HG03469 (cell line): ENCODE results near the gene LTB4R.
"Not testable (repeated sequence)": the region's sequence is repeated elsewhere in the genome, so short reads cannot be mapped to it uniquely, and the experiment has no call there.

Experiments
- ATAC-seq: cut with Tn5 transposase; IDR thresholded peaks from one replicate; pipeline ENCODE4 v1.9.1; 2021; ENCODE audit warnings: mild to moderate bottlenecking, moderate library complexity, moderate number of reproducible peaks; ENCODE audit not compliant: unreplicated experiment

LTB4R gene

DNA sequence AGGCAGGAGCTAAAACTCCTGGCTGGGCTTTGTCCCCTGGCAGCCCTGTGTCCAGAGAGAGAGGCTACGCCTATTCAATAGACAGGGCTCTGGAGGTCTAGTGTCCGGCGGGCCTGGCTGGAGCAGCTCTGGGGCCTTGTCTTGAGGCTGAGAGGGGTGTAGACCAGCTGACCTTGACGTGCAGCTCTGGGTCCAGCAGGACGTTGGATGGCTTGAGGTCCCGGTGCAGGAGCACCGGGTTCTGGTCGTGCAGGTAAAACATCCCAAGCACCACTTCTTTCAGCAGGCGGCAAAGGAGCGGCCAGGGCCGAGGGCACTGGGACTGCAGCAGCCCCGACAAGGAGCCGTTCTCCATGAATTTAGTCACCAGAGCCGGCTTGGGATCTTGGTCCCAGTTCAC, 27.5 kb downstream of the LTB4R start:
- ATAC-seq: no peak

DNA sequence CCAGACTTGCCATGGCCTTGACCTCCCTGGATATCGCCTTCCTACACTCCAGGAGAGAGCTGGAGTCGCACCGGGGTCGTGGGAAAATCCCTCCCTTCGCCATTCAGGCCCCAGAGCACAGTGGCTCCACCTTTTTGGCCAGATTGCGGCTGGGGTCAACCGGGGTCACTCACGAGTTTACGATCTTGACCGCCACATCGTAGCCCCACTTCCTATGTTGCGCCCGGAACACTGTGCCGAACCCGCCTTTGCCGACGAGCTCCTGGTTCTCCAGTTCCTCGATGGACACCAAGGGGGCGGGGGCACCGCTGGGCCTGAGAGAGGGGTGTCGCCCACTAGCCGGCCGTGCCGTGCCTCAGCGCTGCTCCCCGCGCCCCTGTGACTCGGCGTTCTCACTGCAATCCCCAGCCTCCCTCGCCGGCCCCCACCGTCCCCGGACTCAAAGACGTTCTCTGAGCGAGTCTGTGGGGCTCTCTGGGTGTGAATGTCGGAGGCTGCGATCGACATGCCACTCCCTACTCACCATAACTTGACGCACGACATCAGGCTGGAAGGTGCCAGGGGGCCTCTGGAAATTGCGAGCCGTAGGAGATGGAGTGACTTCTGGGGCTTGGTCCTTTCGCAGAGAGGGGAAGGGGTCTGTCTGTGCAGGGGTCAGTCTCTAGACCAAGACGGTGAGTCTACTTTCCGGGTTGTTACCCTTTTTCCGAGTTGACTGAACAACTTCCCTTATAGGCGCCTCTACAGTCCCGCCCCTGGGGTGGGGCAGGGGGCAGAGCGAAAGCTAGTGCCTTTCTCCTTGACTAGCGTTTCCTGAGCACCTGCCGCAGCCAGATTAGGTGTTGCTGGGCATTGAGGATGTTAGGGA, 28.2 kb downstream of the LTB4R start, which contains the start of gene RIPK3:
RIPK3 (minus strand) TSS at position 708 of the 868 bp plus-strand sequence; CDS start at position 543, 165 bp downstream.
- peak; percentile 76 for ATAC-seq

DNA sequence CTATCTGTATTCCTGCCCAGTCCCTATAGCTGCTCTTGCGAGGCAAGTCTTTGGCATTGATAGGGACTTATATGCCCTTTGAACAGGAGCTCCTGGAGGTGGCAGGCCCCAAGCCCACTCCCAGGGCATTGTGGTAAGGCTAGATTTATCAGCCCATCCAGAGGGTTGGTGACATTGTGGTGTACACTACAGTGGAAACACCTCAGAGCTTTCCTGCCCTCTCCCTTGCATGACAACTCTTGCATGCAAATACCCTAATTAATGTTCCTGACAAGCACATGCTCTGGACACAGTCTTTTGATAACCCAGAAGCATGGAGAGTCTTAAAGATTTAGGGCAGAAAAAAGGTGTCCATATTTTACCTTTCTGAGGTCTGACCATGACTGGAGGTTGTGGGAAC, 29.3 kb downstream of the LTB4R start:
- ATAC-seq: no peak

DNA sequence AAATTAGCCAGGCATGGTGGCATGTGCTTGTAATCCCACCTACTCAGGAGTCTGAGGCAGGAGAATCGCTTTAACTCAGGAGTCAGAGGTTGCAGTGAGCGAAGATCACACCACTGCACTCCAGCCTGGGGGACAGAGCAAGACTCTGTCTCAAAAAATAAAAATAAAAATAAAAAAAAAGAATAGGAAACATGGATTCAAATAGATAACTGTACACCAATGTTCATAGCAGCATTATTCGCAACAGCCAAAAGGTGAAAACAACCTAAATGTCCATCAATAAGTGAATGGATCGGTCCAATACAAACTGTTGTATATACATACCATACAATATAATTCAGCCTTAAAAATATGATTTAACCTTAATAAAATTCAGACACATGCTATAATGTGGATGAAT, 31.6 kb downstream of the LTB4R start:
- ATAC-seq: no peak

DNA sequence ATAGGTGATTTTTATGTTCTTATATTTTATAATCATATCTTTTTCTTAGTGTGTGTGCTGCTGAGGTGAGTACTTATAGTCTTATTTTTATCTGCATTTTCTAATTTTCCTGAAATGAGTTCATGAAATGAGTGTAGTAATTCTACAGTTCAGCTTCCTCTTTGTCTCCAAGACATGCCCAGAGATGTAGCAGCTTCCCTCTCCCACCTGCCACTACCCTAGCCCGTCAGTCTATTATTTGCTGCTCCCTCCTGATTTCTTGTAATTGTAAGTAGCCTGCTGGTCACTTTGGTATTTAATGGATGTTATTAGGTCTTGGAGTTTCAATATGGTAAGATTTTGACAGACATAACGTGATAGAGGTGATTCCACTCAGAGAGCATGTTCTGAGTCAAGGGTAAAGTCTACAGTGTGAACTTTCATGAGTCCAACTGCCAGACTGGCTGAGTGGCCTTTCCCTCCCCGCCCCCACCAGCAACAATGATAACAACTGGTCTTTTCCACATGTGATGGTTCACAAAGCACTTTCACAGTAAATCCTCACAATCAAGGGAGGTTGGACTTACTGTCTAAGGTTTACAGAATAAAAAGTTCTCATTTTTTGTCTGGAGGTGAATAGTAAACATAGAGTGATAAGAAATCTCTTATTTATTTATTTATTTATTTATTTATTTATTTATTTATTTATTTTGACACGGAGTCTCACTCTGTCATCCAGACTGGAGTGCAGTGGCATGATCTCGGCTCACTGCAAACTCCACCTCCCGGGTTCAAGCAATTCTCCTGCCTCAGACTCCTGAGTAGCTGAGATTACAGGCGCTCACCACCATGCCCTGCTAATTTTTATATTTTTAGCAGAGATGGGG, 32.7 kb downstream of the LTB4R start:
- ATAC-seq: no peak

DNA sequence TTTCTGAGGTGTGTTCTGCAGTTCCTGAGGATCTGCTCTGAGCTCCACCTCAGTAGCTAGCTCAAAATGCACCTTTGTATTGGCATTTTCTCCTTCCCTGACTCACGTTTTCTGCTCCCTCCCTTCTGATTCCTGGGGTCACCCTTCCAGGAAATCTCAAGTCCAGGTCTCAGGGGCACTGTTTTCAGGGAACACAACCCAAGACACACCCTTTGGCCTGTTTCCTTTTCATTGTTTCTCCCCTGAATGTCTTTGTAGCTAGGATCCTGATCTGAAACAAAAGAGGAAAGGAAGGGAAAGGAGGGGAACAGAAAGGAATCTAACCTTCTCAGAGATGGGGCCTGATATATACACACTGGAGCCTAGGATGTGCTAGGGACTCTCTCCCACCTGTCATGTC, 35.8 kb downstream of the LTB4R start:
- no peak for ATAC-seq

DNA sequence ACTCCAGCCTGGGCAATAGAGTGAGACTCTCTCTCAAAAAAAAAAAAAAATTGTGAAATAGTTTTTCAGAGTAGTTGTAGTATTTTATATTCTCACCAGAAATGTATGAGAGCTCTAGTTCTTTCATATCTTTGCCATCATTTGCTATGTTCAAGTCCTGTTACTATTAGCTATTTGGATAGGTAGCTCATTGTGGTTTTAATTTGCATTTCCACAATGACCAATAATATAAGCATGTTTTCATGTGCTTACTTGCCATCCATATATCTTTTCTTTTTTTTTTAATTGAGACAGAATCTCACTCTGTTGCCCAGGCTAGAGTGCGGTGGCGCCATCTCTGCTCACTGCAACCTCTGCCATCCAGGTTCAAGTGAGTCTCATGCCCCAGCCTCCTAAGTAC, 36.9 kb downstream of the LTB4R start:
- ATAC-seq: no peak

DNA sequence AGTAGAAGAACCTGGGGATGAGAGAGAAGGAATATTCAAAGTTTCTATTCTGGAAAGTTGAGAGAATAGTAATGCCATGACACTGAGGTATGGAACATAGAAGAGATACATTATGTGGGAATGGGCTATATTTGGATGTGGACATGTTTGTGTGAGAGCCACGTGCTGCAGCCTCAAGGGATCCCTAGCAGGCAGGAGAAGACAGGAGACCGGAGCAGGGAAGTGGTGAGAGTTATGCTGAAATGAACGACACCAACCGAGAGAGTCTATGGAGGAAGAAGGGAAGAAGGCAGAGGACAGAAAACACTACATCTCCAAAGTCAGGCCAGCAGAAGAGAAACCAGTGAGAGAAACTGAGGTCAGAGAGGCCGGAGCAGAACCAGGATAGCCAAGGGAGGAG, 38.4 kb downstream of the LTB4R start:
- no peak for ATAC-seq

DNA sequence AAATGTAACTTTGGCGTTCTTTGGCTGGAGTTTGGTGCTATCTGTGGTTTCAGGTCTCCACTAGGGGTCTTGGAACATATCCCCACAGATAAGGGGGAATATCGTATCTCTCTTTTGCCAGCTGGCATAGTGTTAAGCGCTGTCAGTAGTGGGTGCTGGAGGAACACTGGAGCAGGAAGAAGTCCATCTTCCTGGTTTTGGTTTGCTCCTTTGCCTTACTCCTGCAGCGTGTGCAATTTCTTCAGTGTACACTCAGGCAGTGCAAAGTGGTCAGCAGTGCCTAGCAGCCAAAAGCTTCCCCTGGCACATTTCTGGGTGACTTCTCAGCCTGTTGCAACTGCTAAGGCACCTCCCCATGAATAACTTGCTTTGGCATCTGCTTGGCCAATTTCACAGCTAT, 40.2 kb downstream of the LTB4R start:
- no peak for ATAC-seq

DNA sequence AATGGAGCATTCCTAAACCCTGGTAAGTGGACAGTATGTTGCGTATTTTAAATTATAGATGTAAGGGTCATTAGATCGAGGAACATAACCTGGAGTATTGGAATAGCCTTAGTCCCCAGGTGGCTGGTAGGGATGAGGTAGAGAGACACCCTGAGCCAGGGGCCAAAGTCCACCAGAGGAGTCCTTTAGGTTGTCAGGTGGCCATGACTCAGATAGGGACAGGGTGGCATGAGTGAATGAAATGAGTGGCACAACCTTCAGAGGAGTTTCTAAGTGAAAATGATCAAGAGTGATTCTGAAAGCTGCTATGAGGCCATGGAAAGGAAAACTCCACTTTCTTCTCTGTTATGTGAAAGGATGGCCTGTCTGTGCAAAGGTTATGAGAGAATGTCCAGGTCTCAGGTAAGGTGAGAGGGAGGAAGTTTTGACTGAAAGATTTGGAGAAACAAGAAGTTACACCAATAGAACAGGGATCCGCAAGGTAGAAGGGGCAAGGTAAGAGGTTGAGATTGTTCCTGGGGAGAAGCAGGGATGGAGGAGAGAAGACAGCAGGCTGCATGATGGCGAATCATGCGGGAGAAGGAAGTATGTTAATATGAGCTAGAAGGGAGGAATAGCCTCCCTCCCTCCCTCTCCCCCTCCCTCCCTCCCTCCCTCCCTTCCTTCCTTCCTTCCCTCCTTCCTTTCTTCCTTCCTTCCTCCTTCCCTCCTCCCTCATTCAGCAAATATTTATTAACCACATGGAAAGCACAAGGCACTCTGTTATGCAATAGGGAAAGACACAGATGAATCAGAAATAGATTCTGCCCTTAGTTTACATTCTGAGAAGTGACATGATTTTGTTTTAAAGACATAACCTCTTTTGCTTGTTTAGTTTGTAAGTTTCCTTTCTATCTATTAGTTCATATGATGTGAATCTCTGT, 42.5 kb downstream of the LTB4R start:
- ATAC-seq: no peak

DNA sequence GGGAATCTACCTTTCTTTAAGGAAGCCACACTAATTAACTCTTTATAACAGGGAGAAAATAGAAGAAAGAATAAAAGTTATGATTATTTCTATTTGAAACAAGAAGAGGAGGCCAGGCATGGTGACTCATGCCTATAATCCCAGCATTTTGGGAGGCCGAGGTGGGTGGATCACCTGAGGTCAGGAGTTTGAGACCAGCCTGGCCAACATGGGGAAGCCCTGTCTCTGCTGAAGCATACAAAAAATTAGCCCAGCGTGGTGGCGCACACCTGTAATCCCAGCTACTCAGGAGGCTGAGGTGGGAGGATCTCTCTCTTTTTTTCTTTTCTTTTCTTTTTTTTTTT, 43.2 kb downstream of the LTB4R start:
- ATAC-seq: not testable (repeated sequence)

DNA sequence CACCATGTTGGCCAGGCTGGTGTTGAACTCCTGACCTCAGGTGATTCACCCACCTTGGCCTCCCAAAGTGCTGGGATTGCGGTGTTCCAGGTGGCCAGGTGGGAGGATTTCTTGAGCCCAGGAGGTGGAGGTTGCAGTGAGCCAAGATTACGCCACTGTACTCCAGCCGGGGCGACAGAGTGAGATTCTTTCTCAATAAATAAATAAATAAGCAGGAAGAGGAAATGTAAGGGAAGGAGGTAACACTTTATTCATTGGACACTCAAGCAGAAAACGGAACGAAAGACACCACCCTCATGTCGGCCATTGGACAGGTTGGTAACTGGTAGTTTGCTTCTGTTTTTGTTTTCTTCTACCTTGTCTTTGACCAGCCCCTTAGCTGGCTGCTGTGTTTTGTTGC, 43.7 kb downstream of the LTB4R start:
- no peak for ATAC-seq

DNA sequence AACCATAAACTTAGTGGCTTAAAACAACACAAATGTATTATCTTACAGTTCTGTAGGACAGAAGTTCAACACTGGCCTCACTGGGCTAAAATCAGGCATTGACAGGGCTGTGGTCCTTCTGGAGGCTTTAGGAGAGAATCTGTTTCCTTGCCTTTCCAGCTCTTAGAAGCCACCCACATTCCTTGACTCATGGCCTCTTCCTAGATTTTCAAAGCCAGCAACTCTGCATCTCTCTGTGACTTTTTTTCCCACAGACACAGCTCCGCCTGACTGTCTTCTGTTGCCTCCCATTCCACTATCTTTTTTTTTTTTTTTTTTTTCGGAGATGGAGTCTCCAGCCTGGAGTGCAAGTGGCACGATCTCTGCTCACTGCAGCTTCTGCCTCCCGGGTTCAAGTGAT, 44.9 kb downstream of the LTB4R start:
- no peak for ATAC-seq

DNA sequence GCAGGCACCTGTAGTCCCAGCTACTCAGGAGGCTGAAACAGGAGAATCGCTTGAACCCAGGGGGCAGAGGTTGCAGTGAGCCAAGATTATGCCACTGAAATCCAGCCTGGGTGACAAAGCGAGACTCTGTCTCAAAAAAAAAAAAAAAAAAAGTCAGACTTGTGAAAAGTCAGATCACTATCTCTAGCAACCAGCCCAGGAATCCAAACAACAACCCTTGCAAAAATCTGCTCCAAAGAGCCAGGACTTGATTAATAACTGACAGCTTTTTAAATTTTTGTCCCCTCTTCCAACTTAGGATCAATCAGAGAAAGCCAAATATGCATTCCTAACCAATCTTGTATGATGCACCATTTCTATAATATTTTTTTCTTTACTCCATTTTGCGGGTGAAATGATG, 49.0 kb downstream of the LTB4R start:
- ATAC-seq: no peak

DNA sequence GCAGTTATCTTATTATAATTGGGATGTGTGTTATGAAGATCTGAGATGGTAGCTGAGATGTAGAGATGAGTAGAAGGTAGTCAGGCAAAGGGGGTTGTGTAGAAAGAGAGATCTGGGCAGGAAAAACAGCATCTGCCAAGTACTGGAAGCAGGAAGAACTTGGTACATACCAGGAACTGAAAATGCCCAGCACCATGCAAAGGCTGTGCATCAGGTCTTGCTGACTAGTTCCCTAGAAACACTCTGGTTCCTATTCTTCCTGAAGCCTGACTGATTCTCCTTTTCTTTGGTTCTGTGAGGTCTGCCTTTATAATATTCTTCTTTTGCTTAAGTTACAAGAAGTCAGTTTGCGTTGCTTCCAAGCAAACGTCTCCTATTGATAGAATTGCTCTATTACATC, 50.0 kb downstream of the LTB4R start:
- no peak for ATAC-seq

DNA sequence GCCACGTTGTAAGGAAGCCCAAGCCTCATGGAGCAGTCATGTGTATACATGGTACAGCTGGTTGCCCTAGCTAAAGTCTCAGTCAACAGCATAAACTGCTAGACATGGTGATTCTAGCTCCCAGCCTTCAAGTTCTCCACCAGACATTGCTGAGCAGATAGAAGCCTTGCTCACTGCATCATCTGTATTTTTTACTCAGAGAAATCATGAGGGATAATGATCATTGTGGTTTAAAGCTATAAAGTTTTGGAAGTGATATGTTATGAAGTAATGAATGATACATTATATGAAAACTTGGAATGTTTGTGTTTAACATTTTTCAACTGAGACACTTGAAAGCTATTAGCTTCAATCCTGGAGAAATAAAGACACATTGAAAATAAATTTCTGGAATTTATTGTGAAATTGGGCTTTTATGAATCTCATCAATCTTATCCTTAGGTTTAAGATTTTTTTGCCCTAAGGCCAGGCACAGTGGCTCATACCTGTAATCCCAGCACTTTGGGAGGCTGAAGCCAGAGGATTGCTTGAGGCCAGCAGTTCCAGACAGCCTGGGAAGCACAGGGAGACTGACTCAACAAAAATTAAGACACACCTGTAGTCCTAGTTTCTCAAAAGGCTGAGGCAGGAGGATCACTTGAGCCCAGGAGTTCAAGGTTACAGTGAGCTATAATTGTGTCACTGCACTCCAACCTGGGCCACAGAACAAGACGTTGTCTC, 51.1 kb downstream of the LTB4R start:
- ATAC-seq: no peak

DNA sequence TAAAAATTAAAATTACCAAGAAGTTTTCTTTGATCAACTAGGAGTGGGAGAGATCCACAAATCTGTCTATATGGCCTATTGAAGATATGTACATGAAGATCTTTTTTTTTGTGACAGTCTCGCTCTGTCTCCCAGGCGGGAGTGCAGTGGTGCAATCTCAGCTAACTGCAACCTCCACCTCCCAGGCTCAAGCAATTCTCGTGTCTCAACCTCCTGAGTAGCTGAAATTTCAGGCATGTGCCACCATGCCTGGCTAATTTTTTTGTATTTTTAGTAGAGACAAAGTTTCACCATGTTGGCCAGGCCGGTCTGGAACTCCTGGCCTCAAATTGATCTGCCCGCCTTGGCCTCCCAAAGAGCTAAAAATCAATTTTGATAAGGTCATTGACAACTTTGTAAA, 52.1 kb downstream of the LTB4R start:
- no peak for ATAC-seq

DNA sequence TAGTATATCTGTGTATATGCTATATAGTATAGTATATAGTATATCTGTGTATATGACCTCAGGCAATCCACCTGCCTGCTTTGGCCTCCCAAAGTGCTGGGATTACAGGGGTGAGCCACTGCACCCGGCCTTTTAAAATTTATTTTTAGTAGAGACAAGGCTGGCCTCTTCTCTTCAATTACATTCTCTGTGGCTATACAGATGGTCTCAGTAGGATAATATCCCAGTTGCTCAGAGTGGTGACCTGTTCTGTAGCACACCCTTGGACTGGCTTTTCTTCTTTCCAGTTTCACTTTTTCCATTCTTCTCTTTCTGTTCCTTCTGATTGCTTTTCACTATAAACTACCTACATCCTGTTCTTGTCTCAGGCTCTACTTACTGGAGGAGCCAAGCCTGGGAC, 53.5 kb downstream of the LTB4R start:
- no peak for ATAC-seq

DNA sequence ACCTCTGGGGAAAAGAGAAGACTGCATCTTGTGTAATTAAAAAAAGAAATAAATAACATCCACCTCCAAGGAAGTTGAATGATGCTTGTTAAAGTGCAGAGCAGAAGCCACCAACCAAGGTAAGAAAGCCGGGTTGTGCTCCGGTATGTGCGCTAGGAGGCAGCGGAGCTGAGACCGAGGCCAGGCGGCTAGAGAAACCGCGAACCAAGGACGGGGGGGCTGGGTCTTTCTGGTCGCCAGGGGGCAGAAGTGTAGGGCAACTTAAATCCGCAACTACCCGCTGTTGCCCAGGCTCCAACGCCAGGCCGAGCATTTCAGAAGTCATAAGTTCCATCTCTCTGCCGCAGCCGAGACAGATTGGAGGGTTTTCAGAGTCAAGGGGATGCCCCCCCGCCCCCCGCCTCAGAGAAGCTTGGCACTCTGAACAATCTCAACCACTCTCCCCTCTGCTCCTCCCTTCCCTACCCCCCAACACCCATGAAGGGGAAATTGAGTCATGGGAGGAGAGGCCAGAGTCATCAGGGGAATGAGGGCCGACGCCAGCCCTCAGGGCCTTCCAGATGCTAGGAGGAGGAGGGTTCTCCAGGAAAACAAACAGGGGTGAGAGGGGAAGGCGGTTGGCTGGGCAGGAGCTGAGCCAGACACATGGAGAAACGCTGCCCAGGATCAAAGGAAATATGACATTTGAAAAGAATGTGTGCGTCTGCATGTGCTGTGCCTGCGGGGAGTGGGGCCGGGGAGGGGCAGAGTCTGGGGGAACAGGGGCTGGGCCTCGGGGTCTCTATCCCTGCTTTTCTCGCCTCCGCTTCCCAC, 54.5 kb downstream of the LTB4R start:
- ATAC-seq: no peak

DNA sequence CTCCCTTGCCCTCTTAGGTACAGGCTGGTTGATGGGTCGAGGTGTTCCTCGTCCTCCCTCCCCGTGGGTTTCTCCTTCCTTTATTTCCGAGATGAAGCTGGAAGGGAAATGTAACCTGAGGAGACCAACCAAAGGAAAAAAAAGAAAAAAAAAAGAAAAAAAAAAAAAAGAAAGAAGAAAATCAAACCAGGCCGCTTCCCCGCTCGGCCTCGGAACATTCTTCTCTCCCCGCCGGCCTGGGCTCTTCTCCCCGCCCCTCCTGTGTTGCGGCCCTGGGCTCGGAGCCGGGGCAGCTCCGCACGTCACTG, 55.1 kb downstream of the LTB4R start:
- ATAC-seq: no peak
